Transverse colon (tissue), 4 donors: ENCODE data around the gene PAOX. TPM values are rescaled to one million over a fixed set of nuclear protein-coding genes. Genes with fewer than 3 reads are reported as not detected.
A peak's percentile ranks its signal among the peaks of the same experiment; 100 is the strongest.
"Not testable (repeated sequence)": the region's sequence is repeated elsewhere in the genome, so short reads cannot be mapped to it uniquely, and the experiment has no call there.

Experiments used
- DNase-seq: peaks from one replicate; pipeline ENCODE4 v3.0.0-alpha.2; 2019
- H3K27ac ChIP-seq, 4 donors: fragments of 200-600 bp; sonication (generic); 2 replicates each; pipeline ENCODE4 v1.5.1; 2016 to 2018; ENCODE audit warnings: inconsistent platforms in 4 of 4
- H3K27me3 ChIP-seq: fragments of 200-600 bp; sonication (generic); 2 replicates; pipeline ENCODE4 v1.5.1; 2017; ENCODE audit warnings: inconsistent platforms
- H3K36me3 ChIP-seq, 4 donors: fragments of 200-600 bp; sonication (generic); 2 replicates each; pipeline ENCODE4 v1.5.1; 2017 to 2019; ENCODE audit warnings: inconsistent platforms in 4 of 4
- H3K4me1 ChIP-seq, 4 donors: fragments of 200-600 bp; sonication (generic); 2 replicates each; pipeline ENCODE4 v1.5.1; 2017 to 2020; ENCODE audit warnings: inconsistent platforms in 4 of 4
- H3K4me3 ChIP-seq, 4 donors: fragments of 200-600 bp; sonication (generic); 1 replicate in 1 of 4; 2 replicates in 3 of 4; pipeline versions ENCODE4 v1.5.1 to v1.6.1; 2017 to 2019; ENCODE audit warnings: inconsistent platforms in 4 of 4
- H3K9me3 ChIP-seq, 2 donors: fragments of 200-600 bp; sonication (generic); 2 replicates each; pipeline ENCODE4 v1.5.1; 2017 to 2019; ENCODE audit warnings: inconsistent platforms in 2 of 2
- EP300 ChIP-seq: sonication (generic); formaldehyde crosslinking; IDR thresholded peaks from one replicate; pipeline ENCODE4 v1.6.1; 2017; ENCODE audit warnings: antibody characterized with exemption, low read depth
- POLR2A ChIP-seq: fragments of 450-650 bp; IDR thresholded peaks from one replicate; pipeline ENCODE4 v1.6.1; 2016; ENCODE audit warnings: antibody characterized with exemption, mild to moderate bottlenecking, moderate library complexity
- POLR2AphosphoS5 ChIP-seq, 3 donors: sonication (generic); formaldehyde crosslinking; IDR thresholded peaks; one replicate each; pipeline ENCODE4 v1.6.1; 2016; ENCODE audit warnings: antibody characterized with exemption in 3 of 3
- WGBS, 2 donors: methylation state at CpG; one replicate each; pipeline ENCODE4 v1.1.5; 2018; ENCODE audit warnings: low coverage in 1 of 2; 5-methylcytosine and 5-hydroxymethylcytosine counted together
- in situ Hi-C, 4 donors: fragments of 200-750 bp; cut with MboI; loops; one replicate each; pipeline versions ENCODE4 v1.15.0 to v1.15.1; 2017; ENCODE audit warnings: low sequenced_read_pairs in 3 of 4, low pct_ligation_motif_present in 1 of 4, low pct_unique_long_range_greater_than_20kb in 1 of 4
- intact Hi-C: fragments of 100-400 bp; cut with DNase I; formaldehyde crosslinking; loops from one replicate; pipeline ENCODE4 v1.15.1; 2023; ENCODE audit warnings: low total_unique reads
- total RNA-seq, 4 donors: library from RNA; depleted of rRNA; stranded (reverse); fragments of >200 nt; gene quantifications; one replicate each; pipeline ENCODE4 v1.1.0, GENCODE V29; 2016
- TF ChIP-seq, protein P1 (sequence below), 5 experiments: fragments of 200-600 bp in 3 of 5; fragments of 450-650 bp in 2 of 5; sonication (generic) in 3 of 5; IDR thresholded peaks; 1 replicate in 2 of 5; 2 replicates in 3 of 5; pipeline ENCODE4 v1.5.1; 2016 to 2017; ENCODE audit warnings: antibody characterized with exemption in 5 of 5, inconsistent platforms in 3 of 5, mild to moderate bottlenecking in 2 of 5, moderate library complexity in 1 of 5

PAOX gene
- total RNA-seq, 4 donors from 2014 or later: 11.3 to 32.4 (median 17.1) TPM

DNA sequence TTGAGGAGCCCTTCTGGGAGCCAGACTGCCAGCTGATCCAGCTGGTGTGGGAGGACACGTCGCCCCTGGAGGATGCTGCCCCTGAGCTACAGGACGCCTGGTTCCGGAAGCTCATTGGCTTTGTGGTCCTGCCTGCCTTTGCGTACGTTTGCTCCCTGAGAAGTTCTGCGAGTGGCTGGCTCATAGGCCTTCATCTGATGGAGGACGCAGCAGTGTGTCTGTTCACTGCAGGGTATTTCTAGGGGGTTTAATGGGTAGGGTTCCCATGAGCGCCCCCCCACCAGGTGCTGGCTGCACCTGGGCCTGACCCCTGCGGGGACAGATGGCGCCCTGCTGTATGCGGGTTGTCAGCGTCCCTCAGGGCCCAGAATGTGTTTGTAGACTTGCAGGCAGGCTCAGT lies 5.0 kb downstream of the PAOX start:
- intact Hi-C loops (no loop called here), in situ Hi-C loops (loop anchor here in 1 of 4 donors (10.0 kb wide), 1 partner anchor 69 kb away; no protein-coding TSS in a partner anchor)
- H3K9me3 ChIP-seq: no peaks in the 10 kb centered on the region
- 87% methylated on average over 13 of the region's 13 CpGs; no CpG with 5 or more reads in 1 of the 2 donors for WGBS, 2 donors
- TF ChIP-seq POLR2AphosphoS5 (IDR thresholded peaks at IDR 0.05): no peak
- TF ChIP-seq POLR2A: no peak
- TF ChIP-seq EP300: no peak
- TF ChIP-seq, protein P1, sequence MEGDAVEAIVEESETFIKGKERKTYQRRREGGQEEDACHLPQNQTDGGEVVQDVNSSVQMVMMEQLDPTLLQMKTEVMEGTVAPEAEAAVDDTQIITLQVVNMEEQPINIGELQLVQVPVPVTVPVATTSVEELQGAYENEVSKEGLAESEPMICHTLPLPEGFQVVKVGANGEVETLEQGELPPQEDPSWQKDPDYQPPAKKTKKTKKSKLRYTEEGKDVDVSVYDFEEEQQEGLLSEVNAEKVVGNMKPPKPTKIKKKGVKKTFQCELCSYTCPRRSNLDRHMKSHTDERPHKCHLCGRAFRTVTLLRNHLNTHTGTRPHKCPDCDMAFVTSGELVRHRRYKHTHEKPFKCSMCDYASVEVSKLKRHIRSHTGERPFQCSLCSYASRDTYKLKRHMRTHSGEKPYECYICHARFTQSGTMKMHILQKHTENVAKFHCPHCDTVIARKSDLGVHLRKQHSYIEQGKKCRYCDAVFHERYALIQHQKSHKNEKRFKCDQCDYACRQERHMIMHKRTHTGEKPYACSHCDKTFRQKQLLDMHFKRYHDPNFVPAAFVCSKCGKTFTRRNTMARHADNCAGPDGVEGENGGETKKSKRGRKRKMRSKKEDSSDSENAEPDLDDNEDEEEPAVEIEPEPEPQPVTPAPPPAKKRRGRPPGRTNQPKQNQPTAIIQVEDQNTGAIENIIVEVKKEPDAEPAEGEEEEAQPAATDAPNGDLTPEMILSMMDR (IDR thresholded peaks at IDR 0.05): no peak
- no peak overlapping the region for H3K4me3 ChIP-seq
- no peak overlapping the region for H3K27ac ChIP-seq
- no peak for DNase-seq
- H3K27me3 ChIP-seq: no peaks in the 10 kb centered on the region
- H3K36me3 ChIP-seq: no peaks in the 10 kb centered on the region
- H3K4me1 ChIP-seq: peaks cover 5 to 10% (median 10%) of the 10 kb centered on the region in 4 donors

DNA sequence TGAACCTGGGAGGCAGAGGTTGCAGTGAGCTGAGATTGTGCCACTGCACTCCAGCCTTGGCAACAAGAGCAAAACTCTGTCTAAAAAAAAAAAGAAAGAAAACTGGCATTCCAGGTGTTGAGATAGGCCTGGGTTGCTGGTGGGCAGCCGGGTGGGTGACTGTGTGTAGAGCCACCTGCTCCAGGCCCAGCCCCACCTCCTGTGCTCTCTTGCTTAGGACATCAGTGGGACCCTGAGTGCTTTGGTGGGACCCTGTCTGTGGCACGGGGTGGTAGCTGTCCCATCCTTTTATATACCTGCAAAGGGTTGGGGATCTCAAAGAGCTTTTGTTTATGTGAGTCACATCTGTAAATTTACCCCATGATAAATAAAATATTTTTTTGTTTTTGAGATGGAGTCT lies 6.2 kb downstream of the PAOX start:
- peaks cover 0 to 3% (median 2%) of the 10 kb centered on the region in 4 donors for H3K4me1 ChIP-seq
- no peak for DNase-seq
- H3K27ac ChIP-seq: no peak overlapping the region
- in situ Hi-C loops: loop anchor here in 1 of 4 donors (10.0 kb wide), 1 partner anchor 70 kb away; no protein-coding TSS in a partner anchor
- TF ChIP-seq EP300 (no peak), POLR2A (no peak), POLR2AphosphoS5 (IDR thresholded peaks at IDR 0.05) (no peak)
- TF ChIP-seq, protein P1 (IDR thresholded peaks at IDR 0.05): no peak
- no peaks in the 10 kb centered on the region for H3K36me3 ChIP-seq
- no peak overlapping the region for H3K4me3 ChIP-seq
- intact Hi-C loops: no loop called here
- no peaks in the 10 kb centered on the region for H3K9me3 ChIP-seq
- H3K27me3 ChIP-seq: no peaks in the 10 kb centered on the region
- 80 to 98% methylated on average over 1 to 2 of the region's 2 CpGs for WGBS, 2 donors

DNA sequence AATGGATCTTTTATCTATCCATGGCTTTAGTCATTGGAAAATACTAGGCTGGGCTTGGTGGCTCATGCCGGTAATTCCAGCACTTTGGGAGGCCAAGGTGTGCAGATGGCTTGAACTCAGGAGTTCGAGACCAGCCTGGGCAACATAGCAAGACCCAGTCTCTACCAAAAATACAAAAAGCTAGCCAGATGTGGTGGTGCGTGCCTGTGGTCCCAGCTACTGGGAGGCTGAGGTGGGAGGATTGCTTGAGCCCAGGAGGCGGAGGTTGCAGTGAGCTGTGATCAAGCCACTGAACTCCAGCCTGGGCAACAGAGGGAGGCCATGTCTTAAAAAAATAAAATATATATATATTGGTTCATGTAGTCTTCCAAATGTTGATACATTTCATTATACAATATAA lies 7.9 kb downstream of the PAOX start:
- intact Hi-C loops, DNase-seq, H3K27me3 ChIP-seq, H3K27ac ChIP-seq, H3K4me3 ChIP-seq, H3K4me1 ChIP-seq, H3K9me3 ChIP-seq, H3K36me3 ChIP-seq: not testable (repeated sequence)
- in situ Hi-C loops: loop anchor here in 1 of 4 donors (10.0 kb wide), 1 partner anchor 72 kb away; no protein-coding TSS in a partner anchor
- WGBS, 2 donors: 93 to 94% methylated on average over 3 to 4 of the region's 4 CpGs

DNA sequence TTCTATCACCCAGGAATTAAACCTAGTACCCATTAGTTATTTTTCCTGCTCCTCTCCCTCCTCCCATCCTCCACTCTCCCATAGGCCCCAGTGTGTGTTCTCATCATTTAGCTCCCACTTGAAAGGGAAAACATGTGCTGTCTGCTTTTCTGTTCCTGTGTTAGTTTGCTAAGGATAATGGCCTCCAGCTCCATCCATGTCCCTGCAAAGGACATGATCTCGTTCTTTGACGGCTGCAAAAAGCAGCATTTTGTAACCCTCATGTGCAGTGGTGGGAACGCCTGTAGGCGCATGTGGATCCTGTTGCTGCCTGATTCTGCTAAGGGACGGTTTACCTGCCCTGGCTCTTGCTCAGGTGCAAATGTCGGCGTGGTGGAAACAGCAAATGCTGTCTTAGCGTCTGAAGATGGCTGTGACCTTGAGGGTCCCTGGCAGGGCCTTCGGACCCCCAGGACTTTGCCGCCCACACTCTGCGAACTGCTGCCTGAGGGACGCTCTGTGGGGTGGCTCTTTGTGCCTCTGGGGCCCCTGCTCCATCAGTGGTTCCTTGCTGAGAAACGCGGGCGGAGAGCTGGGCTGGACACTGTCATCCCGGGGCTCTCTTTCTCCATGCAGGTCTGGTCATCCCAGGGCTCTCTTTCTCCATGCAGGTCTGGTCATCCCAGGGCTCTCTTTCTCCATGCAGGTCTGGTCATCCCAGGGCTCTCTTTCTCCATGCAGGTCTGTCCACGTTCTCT lies 9.3 kb downstream of the PAOX start:
- peak overlapping the region; percentile 59 to 83 (median 72) for H3K27ac ChIP-seq
- no peaks in the 10 kb centered on the region for H3K27me3 ChIP-seq
- WGBS, 2 donors: 77 to 93% methylated on average over 7 to 17 of the region's 17 CpGs
- H3K4me1 ChIP-seq: peaks cover 0 to 3% (median 0%) of the 10 kb centered on the region in 4 donors
- TF ChIP-seq, protein P1 (IDR thresholded peaks at IDR 0.05): no peak
- TF ChIP-seq POLR2AphosphoS5 (IDR thresholded peaks at IDR 0.05) (no peak), EP300 (no peak), POLR2A (no peak)
- intact Hi-C loops (no loop called here), in situ Hi-C loops (loop anchor here in 1 of 4 donors (10.0 kb wide), 1 partner anchor 74 kb away; no protein-coding TSS in a partner anchor)
- no peak for DNase-seq
- H3K4me3 ChIP-seq: no peak overlapping the region
- H3K36me3 ChIP-seq: no peaks in the 10 kb centered on the region
- H3K9me3 ChIP-seq: no peaks in the 10 kb centered on the region
